GM13977 (cell line): ENCODE results near the gene ARFGAP1.

Source experiments
- DNase-seq: peaks from one replicate; pipeline ENCODE4 v3.0.0; 2012; ENCODE audit warnings: low spot score
- CTCF ChIP-seq: IDR thresholded peaks from 2 replicates; pipeline ENCODE4 v1.5.1; 2012; ENCODE audit warnings: mild to moderate bottlenecking, control low read depth; ENCODE audit not compliant: insufficient read depth; ENCODE audit errors: extremely low read depth, missing control alignments
- in situ Hi-C: fragments of 300-500 bp; cut with MboI; formaldehyde crosslinking; loops from one replicate; pipeline ENCODE4 v1.12.0; 2022; ENCODE audit warnings: low sequenced_read_pairs, low pct_unique_long_range_greater_than_20kb, mixed read lengths, inconsistent platforms; ENCODE audit not compliant: unreplicated experiment

ARFGAP1 gene

GRCh38 chr20:63274381-63275228 is 2.0 kb downstream of the ARFGAP1 start:
- in situ Hi-C loops: no loop called here
- no peak for TF ChIP-seq CTCF

GRCh38 chr20:63275825-63276224 is 3.2 kb downstream of the ARFGAP1 start:
- no peak for TF ChIP-seq CTCF
- in situ Hi-C loops: no loop called here
- no peak for DNase-seq

More at GRCh38 chr20:63274381-63275228, 2.0 kb downstream of the ARFGAP1 start:
- DNase-seq: no peak

GRCh38 chr20:63276956-63277355 is 4.3 kb downstream of the ARFGAP1 start:
- in situ Hi-C loops: no loop called here
- DNase-seq: no peak
- TF ChIP-seq CTCF: no peak

GRCh38 chr20:63277466-63278272 is 5.1 kb downstream of the ARFGAP1 start:
- DNase-seq: no peak
- in situ Hi-C loops: no loop called here
- no peak for TF ChIP-seq CTCF

GRCh38 chr20:63278661-63279060 is 6.0 kb downstream of the ARFGAP1 start:
- no peak for DNase-seq
- no peak for TF ChIP-seq CTCF
- in situ Hi-C loops: no loop called here

GRCh38 chr20:63279931-63280330 is 7.3 kb downstream of the ARFGAP1 start:
- no peak for DNase-seq
- in situ Hi-C loops: no loop called here
- no peak for TF ChIP-seq CTCF
